HepG2 (cell line): ENCODE data around the gene PIP4K2C. TPM values are rescaled to one million over a fixed set of nuclear protein-coding genes. Genes with fewer than 3 reads are reported as not detected.

Experiments
- ARID5B ChIP-seq: IDR thresholded peaks from 2 replicates; pipeline ENCODE4 v1.4.0; 2020; ENCODE audit warnings: mild to moderate bottlenecking, missing genetic modification reagents
- ATRX ChIP-seq: sonication (generic); formaldehyde crosslinking; IDR thresholded peaks from 2 replicates; pipeline ENCODE4 v1.4.0; 2020; ENCODE audit warnings: missing genetic modification reagents, borderline replicate concordance
- CHCHD3 ChIP-seq: sonication (generic); formaldehyde crosslinking; IDR thresholded peaks from 2 replicates; pipeline ENCODE4 v1.8.0; 2022; ENCODE audit warnings: mild to moderate bottlenecking, missing genetic modification reagents, moderate library complexity
- EHMT2 ChIP-seq: fragments of 200-600 bp; sonication (generic); IDR thresholded peaks from 2 replicates; pipeline ENCODE4 v1.7.0; 2017; ENCODE audit warnings: antibody characterized with exemption, low read depth, low read length, borderline replicate concordance
- FOXA3 ChIP-seq: IDR thresholded peaks from 2 replicates; pipeline ENCODE4 v1.6.1; 2016; ENCODE audit warnings: missing genetic modification reagents, missing compliant biosample characterization
- GLI4 ChIP-seq: sonication (generic); formaldehyde crosslinking; IDR thresholded peaks from 2 replicates; pipeline ENCODE4 v1.5.1; 2020; ENCODE audit warnings: missing genetic modification reagents, mild to moderate bottlenecking, moderate library complexity, borderline replicate concordance
- HNRNPK ChIP-seq: fragments of 200-400 bp; formaldehyde crosslinking; IDR thresholded peaks from 2 replicates; pipeline ENCODE4 v1.6.1; 2018; ENCODE audit warnings: low read length, low read depth, moderate library complexity, mild to moderate bottlenecking; ENCODE audit not compliant: poor library complexity, severe bottlenecking
- HOXD1 ChIP-seq: sonication (generic); formaldehyde crosslinking; IDR thresholded peaks from 2 replicates; pipeline ENCODE4 v1.5.0; 2020; ENCODE audit warnings: missing genetic modification reagents
- IKZF4 ChIP-seq: sonication (generic); formaldehyde crosslinking; IDR thresholded peaks from 2 replicates; pipeline ENCODE4 v1.5.1; 2020; ENCODE audit warnings: borderline replicate concordance, mild to moderate bottlenecking, low read depth, missing genetic modification reagents; ENCODE audit errors: not compliant biosample characterization
- ISX ChIP-seq: sonication (generic); formaldehyde crosslinking; conservative IDR thresholded peaks from 2 replicates; pipeline ENCODE4 v1.5.0; 2020; ENCODE audit warnings: missing genetic modification reagents
- JUNB ChIP-seq: sonication (generic); formaldehyde crosslinking; IDR thresholded peaks from 2 replicates; pipeline ENCODE4 v1.8.0; 2022; ENCODE audit warnings: missing genetic modification reagents, mild to moderate bottlenecking, borderline replicate concordance
- KDM4B ChIP-seq: sonication (generic); formaldehyde crosslinking; IDR thresholded peaks from 2 replicates; pipeline ENCODE4 v1.4.0; 2020; ENCODE audit warnings: missing genetic modification reagents
- LRRFIP1 ChIP-seq: sonication (generic); formaldehyde crosslinking; conservative IDR thresholded peaks from 2 replicates; pipeline ENCODE4 v1.4.0; 2020; ENCODE audit warnings: missing genetic modification reagents
- MIER3 ChIP-seq: IDR thresholded peaks from 2 replicates; pipeline ENCODE4 v1.6.1; 2016; ENCODE audit warnings: missing compliant biosample characterization, borderline replicate concordance
- NBN ChIP-seq: fragments of 450-650 bp; conservative IDR thresholded peaks from 2 replicates; pipeline ENCODE4 v1.6.1; 2017
- RXRA ChIP-seq: sonication (generic); formaldehyde crosslinking; IDR thresholded peaks from 2 replicates; pipeline ENCODE4 v1.5.1; 2020; ENCODE audit warnings: missing genetic modification reagents
- SIN3B ChIP-seq: fragments of 150-350 bp; IDR thresholded peaks from 2 replicates; pipeline ENCODE4 v1.6.1; 2014; ENCODE audit warnings: low read length
- TAF15 ChIP-seq: fragments of 200-400 bp; formaldehyde crosslinking; IDR thresholded peaks from one replicate; pipeline ENCODE4 v1.6.1; 2018; ENCODE audit warnings: mild to moderate bottlenecking, low read depth, low read length; ENCODE audit not compliant: poor library complexity, severe bottlenecking
- ZFP36L1 ChIP-seq: sonication (generic); formaldehyde crosslinking; IDR thresholded peaks from 2 replicates; pipeline ENCODE4 v1.8.0; 2022; ENCODE audit warnings: mild to moderate bottlenecking, missing genetic modification reagents, moderate library complexity
- ZNF331 ChIP-seq: sonication (generic); formaldehyde crosslinking; IDR thresholded peaks from 2 replicates; pipeline ENCODE4 v1.4.0; 2020; ENCODE audit warnings: missing genetic modification reagents
- ZNF441 ChIP-seq: sonication (generic); formaldehyde crosslinking; IDR thresholded peaks from 2 replicates; pipeline ENCODE4 v1.7.0; 2021; ENCODE audit warnings: missing genetic modification reagents, borderline replicate concordance
- ZNF460 ChIP-seq: sonication (generic); formaldehyde crosslinking; IDR thresholded peaks from 2 replicates; pipeline ENCODE4 v1.5.1; 2020; ENCODE audit warnings: missing genetic modification reagents, mild to moderate bottlenecking, borderline replicate concordance
- ZNF660 ChIP-seq: sonication (generic); formaldehyde crosslinking; IDR thresholded peaks from 2 replicates; pipeline ENCODE4 v1.5.1; 2020; ENCODE audit warnings: mild to moderate bottlenecking, low read depth, missing genetic modification reagents, borderline replicate concordance
- ZNF777 ChIP-seq: sonication (generic); formaldehyde crosslinking; IDR thresholded peaks from 2 replicates; pipeline ENCODE4 v1.4.0; 2020; ENCODE audit warnings: missing genetic modification reagents
- ZNF841 ChIP-seq: sonication (generic); formaldehyde crosslinking; IDR thresholded peaks from 2 replicates; pipeline ENCODE4 v1.8.1; 2023; ENCODE audit warnings: missing genetic modification reagents, borderline replicate concordance
- polyA plus RNA-seq, 8 experiments: library from polyadenylated mRNA; depleted of rRNA in 3 of 8; stranded (reverse) in 7 of 8; unstranded in 1 of 8; fragments of >200 nt; fragmentation: Illumina TruSeq in 4 of 8; extraction: Trizol in 4 of 8; gene quantifications; 2 replicates each; pipeline versions ENCODE4 v1.2.1 to v1.2.3, GENCODE V29; 2011 to 2016; ENCODE audit warnings: low read depth in 4 of 8, missing spikeins in 1 of 8, mixed read lengths in 1 of 8; ENCODE audit not compliant: insufficient read depth in 1 of 8
- total RNA-seq, 5 experiments: library from RNA; depleted of rRNA; stranded (reverse); fragments of >200 nt; fragmentation: Illumina TruSeq; extraction: Trizol; gene quantifications; 2 replicates each; pipeline ENCODE4 v1.2.3, GENCODE V29; 2016; ENCODE audit warnings: low read depth in 1 of 5

PIP4K2C gene
- total and polyA plus RNA-seq, 2 of the 13 experiments (the other 11 are each of a cell fraction or from before 2014, with no cell fraction given) = 23.3 to 26.4 TPM

GRCh38 chr12:57619434-57620244 lies 28.6 kb downstream of the PIP4K2C start (continued):
- TF ChIP-seq ZNF331 (CRISPR knock-in tag) (no peak), HOXD1 (no peak), ZNF660 (no peak), ARID5B (no peak; the same call in 1 of the 2 replicates), ZFP36L1 (CRISPR knock-in tag) (no peak), HNRNPK (no peak), RXRA (peak; percentile 31; the same call in 1 of the 2 replicates), ZNF460 (CRISPR knock-in tag) (no peak), MIER3 (CRISPR knock-in tag) (no peak), SIN3B (no peak), ZNF441 (CRISPR knock-in tag) (peak; percentile 59; the same call in 1 of the 2 replicates), KDM4B (CRISPR knock-in tag) (no peak), ATRX (CRISPR knock-in tag) (no peak), ZNF841 (CRISPR knock-in tag) (no peak), ZNF777 (CRISPR knock-in tag) (peak; percentile 85), ISX (CRISPR knock-in tag) (no peak), CHCHD3 (no peak), IKZF4 (CRISPR knock-in tag) (no peak), GLI4 (CRISPR knock-in tag) (no peak), JUNB (no peak), TAF15 (no peak), NBN (no peak), LRRFIP1 (CRISPR knock-in tag) (no peak), EHMT2 (no peak), FOXA3 (no peak)
